ENCODE measurements around the gene PGS1.

Gene PGS1

GRCh38 chr17:78364436-78365281 lies 13.8 kb upstream of the PGS1 start:
- Histone ChIP-seq H3K4me3 (ENCODE audit: low read depth in 1 of 2, low read length in 2 of 2) (no peak overlapping the region), H3K27ac (ENCODE audit: low read length) (no peak overlapping the region)

GRCh38 chr17:78365561-78366108 lies 12.8 kb upstream of the PGS1 start:
- Histone ChIP-seq H4K20me1 (ENCODE audit: insufficient read depth, low read length) (no peaks in the 10 kb centered on the region), H3K79me2 (ENCODE audit: insufficient read depth, low read length) (no peaks in the 10 kb centered on the region), H3K9me3 (ENCODE audit: insufficient read depth, low read length, severe bottlenecking) (no peaks in the 10 kb centered on the region), H3K27me3 (ENCODE audit: insufficient read depth, low read length, poor library complexity) (peaks cover 30% of the 10 kb centered on the region), H3K4me1 (ENCODE audit: insufficient read depth, low read length) (peaks cover 4% of the 10 kb centered on the region), H3K9ac (ENCODE audit: low read depth, low read length) (no peak overlapping the region), H3K27ac (ENCODE audit: low read length) (no peak overlapping the region), H3K4me3 (ENCODE audit: low read depth in 1 of 2, low read length in 2 of 2) (no peak overlapping the region), H3K4me2 (ENCODE audit: insufficient read depth, low read length) (no peak overlapping the region), H2AFZ (ENCODE audit: low read depth, low read length) (no peak overlapping the region), H3K36me3 (ENCODE audit: insufficient read depth, low read length) (no peaks in the 10 kb centered on the region)
- TF ChIP-seq CTCF (IDR thresholded peaks at IDR 0.05; ENCODE audit: borderline replicate concordance, extremely low read depth, low read length, poor library complexity, severe bottlenecking): no peak
- no peak for TF ChIP-seq EZH2 (IDR thresholded peaks at IDR 0.05; ENCODE audit: borderline replicate concordance, low read depth, low read length, severe bottlenecking)
- no peak for ATAC-seq (ENCODE audit: insufficient read depth, low read depth)
- DNase-seq: no peak

More at GRCh38 chr17:78364436-78365281, 13.8 kb upstream of the PGS1 start:
- no peaks in the 10 kb centered on the region for H4K20me1 ChIP-seq (ENCODE audit: insufficient read depth, low read length)
- TF ChIP-seq EZH2 (IDR thresholded peaks at IDR 0.05; ENCODE audit: borderline replicate concordance, low read depth, low read length, severe bottlenecking): no peak
- no peak for TF ChIP-seq CTCF (IDR thresholded peaks at IDR 0.05; ENCODE audit: borderline replicate concordance, extremely low read depth, low read length, poor library complexity, severe bottlenecking)
- H3K9me3 ChIP-seq (ENCODE audit: insufficient read depth, low read length, severe bottlenecking): no peaks in the 10 kb centered on the region
- ATAC-seq (ENCODE audit: insufficient read depth, low read depth) (no peak), DNase-seq (no peak)
- H3K27me3 ChIP-seq (ENCODE audit: insufficient read depth, low read length, poor library complexity): peaks cover 25% of the 10 kb centered on the region
- H3K4me2 ChIP-seq (ENCODE audit: insufficient read depth, low read length): no peak overlapping the region
- no peaks in the 10 kb centered on the region for H3K36me3 ChIP-seq (ENCODE audit: insufficient read depth, low read length)
- no peaks in the 10 kb centered on the region for H3K79me2 ChIP-seq (ENCODE audit: insufficient read depth, low read length)
- H2AFZ ChIP-seq (ENCODE audit: low read depth, low read length): no peak overlapping the region
- H3K9ac ChIP-seq (ENCODE audit: low read depth, low read length): no peak overlapping the region
- H3K4me1 ChIP-seq (ENCODE audit: insufficient read depth, low read length): peaks cover 10% of the 10 kb centered on the region

- no peaks in the 10 kb centered on the region for H4K20me1 ChIP-seq (ENCODE audit: insufficient read depth, low read length)
- H3K36me3 ChIP-seq (ENCODE audit: insufficient read depth, low read length): no peaks in the 10 kb centered on the region
- no peak overlapping the region for H3K27ac ChIP-seq (ENCODE audit: low read length)
- ATAC-seq (ENCODE audit: insufficient read depth, low read depth) (no peak), DNase-seq (no peak)
- H2AFZ ChIP-seq (ENCODE audit: low read depth, low read length): no peak overlapping the region
- peaks cover 30% of the 10 kb centered on the region for H3K27me3 ChIP-seq (ENCODE audit: insufficient read depth, low read length, poor library complexity)
- H3K4me2 ChIP-seq (ENCODE audit: insufficient read depth, low read length): no peak overlapping the region
- no peak for TF ChIP-seq CTCF (IDR thresholded peaks at IDR 0.05; ENCODE audit: borderline replicate concordance, extremely low read depth, low read length, poor library complexity, severe bottlenecking)
- TF ChIP-seq EZH2 (IDR thresholded peaks at IDR 0.05; ENCODE audit: borderline replicate concordance, low read depth, low read length, severe bottlenecking): no peak
- no peak overlapping the region for H3K9ac ChIP-seq (ENCODE audit: low read depth, low read length)
- H3K79me2 ChIP-seq (ENCODE audit: insufficient read depth, low read length): no peaks in the 10 kb centered on the region
- no peaks in the 10 kb centered on the region for H3K9me3 ChIP-seq (ENCODE audit: insufficient read depth, low read length, severe bottlenecking)
- H3K4me3 ChIP-seq (ENCODE audit: low read depth in 1 of 2, low read length in 2 of 2): no peak overlapping the region
- H3K4me1 ChIP-seq (ENCODE audit: insufficient read depth, low read length): no peaks in the 10 kb centered on the region
Measured at GRCh38 chr17:78366109-78366848, 12.2 kb upstream of the PGS1 start.

Measured in DND-41 (cell line).